GM23338 (cell line): ENCODE data around the gene TYMS. TPM values are rescaled to one million over a fixed set of nuclear protein-coding genes. Genes with fewer than 3 reads are reported as not detected.

ENCODE experiments used
- ATAC-seq: fragments of 200-7000 bp; cut with Tn5 transposase; 3 replicates; pipeline ENCODE4 v1.9.1; 2020
- DNase-seq: peaks from one replicate; pipeline ENCODE4 v3.0.0-alpha.2; 2015; ENCODE audit warnings: low spot score
- H2AFZ ChIP-seq: fragments of 200-600 bp; sonication (generic); 2 replicates; pipeline ENCODE4 v1.8.0; 2016; ENCODE audit warnings: antibody characterized with exemption, mild to moderate bottlenecking, moderate library complexity
- H3F3A ChIP-seq: fragments of 200-600 bp; sonication (generic); replicated peaks from 2 replicates; pipeline ENCODE4 v1.8.0; 2017; ENCODE audit warnings: antibody characterized with exemption, mixed run types, low read depth
- H3K27ac ChIP-seq: fragments of 200-600 bp; sonication (generic); 2 replicates; pipeline ENCODE4 v1.6.1; 2016; ENCODE audit warnings: low read depth
- H3K27me3 ChIP-seq: fragments of 200-600 bp; sonication (generic); 2 replicates; pipeline ENCODE4 v1.8.0; 2016; ENCODE audit warnings: mild to moderate bottlenecking, mixed run types, moderate library complexity; ENCODE audit not compliant: insufficient read depth
- H3K36me3 ChIP-seq: fragments of 200-600 bp; sonication (generic); 2 replicates; pipeline ENCODE4 v1.8.0; 2016; ENCODE audit warnings: mild to moderate bottlenecking; ENCODE audit not compliant: insufficient read depth
- H3K4me1 ChIP-seq: fragments of 200-600 bp; sonication (generic); 2 replicates; pipeline ENCODE4 v1.8.0; 2016; ENCODE audit warnings: mild to moderate bottlenecking, moderate library complexity; ENCODE audit not compliant: insufficient read depth
- H3K4me2 ChIP-seq: fragments of 200-600 bp; sonication (generic); 2 replicates; pipeline ENCODE4 v1.7.1; 2017; ENCODE audit warnings: mixed run types
- H3K4me3 ChIP-seq: fragments of 200-600 bp; sonication (generic); 2 replicates; pipeline ENCODE4 v1.6.1; 2016; ENCODE audit warnings: mixed run types
- H3K79me2 ChIP-seq: fragments of 200-600 bp; sonication (generic); replicated peaks from 2 replicates; pipeline ENCODE4 v1.8.0; 2017; ENCODE audit warnings: mild to moderate bottlenecking; ENCODE audit not compliant: insufficient read depth
- H3K9me2 ChIP-seq: fragments of 200-600 bp; sonication (generic); 2 replicates; pipeline ENCODE4 v1.8.0; 2017; ENCODE audit not compliant: insufficient read depth
- H4K20me1 ChIP-seq: fragments of 200-600 bp; sonication (generic); replicated peaks from 2 replicates; pipeline ENCODE4 v1.8.0; 2017; ENCODE audit warnings: mild to moderate bottlenecking; ENCODE audit not compliant: insufficient read depth
- H3K27ac Mint-ChIP-seq: 2 replicates; pipeline ENCODE4 v1.8.0; 2020; ENCODE audit warnings: inconsistent platforms, mild to moderate bottlenecking, moderate library complexity, mixed read lengths
- H3K27me3 Mint-ChIP-seq: 3 replicates; pipeline ENCODE4 v1.8.0; 2022; ENCODE audit warnings: low read depth, mild to moderate bottlenecking, moderate library complexity, mixed read lengths, inconsistent platforms; ENCODE audit not compliant: insufficient read depth, poor library complexity
- H3K36me3 Mint-ChIP-seq: 3 replicates; pipeline ENCODE4 v1.8.0; 2021; ENCODE audit warnings: low read depth, mild to moderate bottlenecking, inconsistent platforms, moderate library complexity, mixed read lengths
- H3K4me1 Mint-ChIP-seq: 3 replicates; pipeline ENCODE4 v1.8.0; 2020; ENCODE audit warnings: mild to moderate bottlenecking, inconsistent platforms, mixed read lengths
- H3K4me3 Mint-ChIP-seq: 3 replicates; pipeline ENCODE4 v1.8.0; 2021; ENCODE audit warnings: moderate library complexity, mild to moderate bottlenecking, inconsistent platforms, mixed read lengths
- H3K9me3 Mint-ChIP-seq: 3 replicates; pipeline ENCODE4 v1.8.0; 2020; ENCODE audit warnings: moderate library complexity, mild to moderate bottlenecking, inconsistent platforms, mixed read lengths
- CREB1 ChIP-seq: fragments of 250-450 bp; sonication (Bioruptor Pico); IDR thresholded peaks from 2 replicates; pipeline ENCODE4 v1.5.0; 2020; ENCODE audit warnings: low read depth, mild to moderate bottlenecking, moderate library complexity
- CTCF ChIP-seq, 2 experiments: fragments of 200-600 bp in 1 of 2; sonication (generic) in 1 of 2; conservative IDR thresholded peaks; 2 replicates each; pipeline versions ENCODE4 v1.5.1 to v1.6.1; 2016 to 2017; ENCODE audit warnings: antibody characterized with exemption in 2 of 2, low read depth in 2 of 2, mild to moderate bottlenecking in 2 of 2, moderate library complexity in 1 of 2
- ETS1 ChIP-seq: IDR thresholded peaks from 2 replicates; pipeline ENCODE4 v1.6.1; 2016; ENCODE audit warnings: antibody characterized with exemption
- EZH2 ChIP-seq: fragments of 200-600 bp; sonication (generic); IDR thresholded peaks from one replicate; pipeline ENCODE4 v1.8.0; 2017; ENCODE audit warnings: antibody characterized with exemption, mild to moderate bottlenecking, low read depth; ENCODE audit not compliant: unreplicated experiment
- EZH2phosphoT487 ChIP-seq: fragments of 200-600 bp; sonication (generic); IDR thresholded peaks from one replicate; pipeline ENCODE4 v1.8.1; 2018; ENCODE audit warnings: antibody characterized with exemption; ENCODE audit not compliant: unreplicated experiment
- JUNB ChIP-seq: IDR thresholded peaks from one replicate; pipeline ENCODE4 v1.6.1; 2016; ENCODE audit warnings: antibody characterized with exemption; ENCODE audit not compliant: unreplicated experiment
- NANOG ChIP-seq: IDR thresholded peaks from 2 replicates; pipeline ENCODE4 v1.6.1; 2016; ENCODE audit warnings: antibody characterized with exemption, borderline replicate concordance
- POLR2AphosphoS5 ChIP-seq: IDR thresholded peaks from 2 replicates; pipeline ENCODE4 v1.6.1; 2016; ENCODE audit warnings: antibody characterized with exemption, low read depth
- REST ChIP-seq: IDR thresholded peaks from one replicate; pipeline ENCODE4 v1.6.1; 2018; ENCODE audit warnings: antibody characterized with exemption; ENCODE audit not compliant: unreplicated experiment
- STAT1 ChIP-seq: IDR thresholded peaks from one replicate; pipeline ENCODE4 v1.6.1; 2016; ENCODE audit warnings: antibody characterized with exemption; ENCODE audit not compliant: unreplicated experiment
- ZNF114 ChIP-seq: fragments of 250-450 bp; sonication (Bioruptor Pico); IDR thresholded peaks from 2 replicates; pipeline ENCODE4 v1.5.0; 2020; ENCODE audit warnings: mild to moderate bottlenecking, moderate library complexity
- ZNF331 ChIP-seq: fragments of 250-450 bp; sonication (Bioruptor Pico); IDR thresholded peaks from 2 replicates; pipeline ENCODE4 v1.5.0; 2020; ENCODE audit warnings: low read depth, mild to moderate bottlenecking, moderate library complexity
- ZNF462 ChIP-seq: fragments of 250-450 bp; sonication (Bioruptor Pico); IDR thresholded peaks from 2 replicates; pipeline ENCODE4 v1.5.0; 2020; ENCODE audit warnings: mild to moderate bottlenecking, moderate library complexity
- polyA plus RNA-seq: library from polyadenylated mRNA; unstranded; fragments of >200 nt; fragmentation: Nextera tagmentation; extraction: Ambion mirVana; gene quantifications from 2 replicates; pipeline ENCODE4 v1.2.1, GENCODE V29; 2016
- total RNA-seq: library from RNA; depleted of rRNA; stranded (reverse); fragments of >200 nt; shearing (Covaris generic); gene quantifications from 2 replicates; pipeline ENCODE4 v1.2.3, GENCODE V29; 2014

TYMS gene
- total and polyA plus RNA-seq, 2 experiments from 2014 or later: 52.9 to 72.3 TPM

- Histone ChIP-seq H3K9me2 (no peaks in the 10 kb centered on the region), H3K36me3 (peaks cover 11% of the 10 kb centered on the region; the same call in 1 of the 2 replicates), H3K27me3 (no peaks in the 10 kb centered on the region), H3K4me2 (no peak overlapping the region), H3K79me2 (no peaks in the 10 kb centered on the region), H3F3A (no peaks in the 10 kb centered on the region), H4K20me1 (peaks cover 3% of the 10 kb centered on the region), H3K27ac (no peak overlapping the region), H2AFZ (no peak overlapping the region), H3K4me3 (no peak overlapping the region), H3K4me1 (peaks cover 12% of the 10 kb centered on the region; the same call in 1 of the 2 replicates)
- H3K9me3 Mint-ChIP-seq: no peaks in the 10 kb centered on the region
- peaks cover 77% of the 10 kb centered on the region for H3K36me3 Mint-ChIP-seq
- no peak overlapping the region for H3K27ac Mint-ChIP-seq
- peaks cover 21% of the 10 kb centered on the region for H3K27me3 Mint-ChIP-seq
- TF ChIP-seq ZNF114: no peak
- TF ChIP-seq REST: no peak
- no peak for TF ChIP-seq ZNF331 (CRISPR knock-in tag)
- no peak for TF ChIP-seq ZNF462
- no peak for TF ChIP-seq NANOG
- no peak for TF ChIP-seq ETS1
- TF ChIP-seq CREB1 (CRISPR knock-in tag): no peak
- TF ChIP-seq STAT1: no peak
- TF ChIP-seq EZH2: no peak
- TF ChIP-seq CTCF (conservative IDR thresholded peaks at IDR 0.05; ENCODE audit: low read depth in 2 of 2): no peak
- TF ChIP-seq EZH2phosphoT487: no peak
- TF ChIP-seq POLR2AphosphoS5: no peak
- TF ChIP-seq JUNB: no peak
- DNase-seq: no peak
- no peak overlapping the region for H3K4me3 Mint-ChIP-seq
- peaks cover 23% of the 10 kb centered on the region for H3K4me1 Mint-ChIP-seq
- no peak for ATAC-seq
Measured at GRCh38 chr18:681985-682384, 24.5 kb downstream of the TYMS start.
